ENCODE measurements around the gene CKAP5.
"Not testable (repeated sequence)": the region's sequence is repeated elsewhere in the genome, so short reads cannot be mapped to it uniquely, and the experiment has no call there.

The CKAP5 gene

DNA sequence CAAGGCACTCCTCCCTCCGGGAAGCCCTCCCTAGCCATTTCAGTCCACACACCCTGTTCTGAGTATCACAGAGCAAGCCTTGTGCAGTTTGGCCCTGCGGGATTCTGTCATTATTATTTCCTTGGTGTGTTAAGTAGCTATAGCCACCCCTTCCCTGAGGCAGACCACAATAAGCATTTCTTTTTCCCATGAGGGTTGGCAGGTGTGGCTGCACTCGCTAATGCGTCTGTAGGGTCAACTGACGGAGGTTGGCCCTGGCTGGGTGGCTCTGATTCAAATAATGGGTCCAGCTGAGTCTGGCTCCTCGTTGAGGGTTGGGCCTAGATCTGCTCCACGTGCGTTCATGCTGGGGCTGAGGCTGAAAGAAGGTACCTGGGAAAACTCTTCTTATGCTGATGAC, 122.0 kb downstream of the CKAP5 start:
- no peak for DNase-seq

DNA sequence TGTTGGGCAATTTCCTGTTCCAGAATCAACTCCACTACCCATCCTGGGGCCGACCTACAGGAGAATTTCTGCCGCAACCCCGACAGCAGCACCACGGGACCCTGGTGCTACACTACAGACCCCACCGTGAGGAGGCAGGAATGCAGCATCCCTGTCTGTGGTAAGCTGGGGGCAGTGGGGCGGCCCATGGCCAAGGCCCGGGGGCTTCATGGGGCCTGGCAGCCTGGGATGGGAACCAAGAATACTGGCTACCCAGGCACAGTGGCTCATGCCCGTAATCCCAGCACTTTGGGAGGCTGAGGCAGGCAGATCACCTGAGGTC, 122.8 kb downstream of the CKAP5 start:
- DNase-seq, result no peak

GRCh38 chr11:46722566-46723358, 123.3 kb downstream of the CKAP5 start:
- no peak for DNase-seq

DNA sequence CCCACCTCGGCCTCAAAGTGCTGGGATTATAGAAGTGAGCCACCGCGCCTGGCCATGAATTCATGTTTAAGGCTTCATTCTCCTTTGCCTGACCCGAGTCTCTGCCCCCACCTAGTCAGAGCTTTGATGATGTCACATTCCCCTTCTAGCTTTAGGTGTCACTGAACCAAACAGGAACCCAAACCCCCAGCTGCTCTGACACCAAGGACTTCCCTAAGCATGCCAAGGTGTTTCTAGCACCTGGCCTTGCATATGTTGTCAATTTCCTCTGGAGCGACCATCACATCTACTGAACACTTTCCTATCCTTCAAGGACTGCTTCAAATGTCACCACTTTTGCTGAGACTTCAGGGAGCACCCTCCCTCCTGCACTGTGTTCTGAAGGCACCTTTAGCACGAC, 124.8 kb downstream of the CKAP5 start:
- DNase-seq, result no peak

- DNase-seq, result no peak
These were observed 126.4 kb downstream of the CKAP5 start for GRCh38 chr11:46719543-46720218.

- DNase-seq, result no peak
These were observed 127.0 kb downstream of the CKAP5 start, which contains the start of gene F2 for GRCh38 chr11:46719048-46719542. Gene F2, plus strand, starts transcription at chr11:46719213. Its CDS starts 23 bp downstream, at chr11:46719236.

DNA sequence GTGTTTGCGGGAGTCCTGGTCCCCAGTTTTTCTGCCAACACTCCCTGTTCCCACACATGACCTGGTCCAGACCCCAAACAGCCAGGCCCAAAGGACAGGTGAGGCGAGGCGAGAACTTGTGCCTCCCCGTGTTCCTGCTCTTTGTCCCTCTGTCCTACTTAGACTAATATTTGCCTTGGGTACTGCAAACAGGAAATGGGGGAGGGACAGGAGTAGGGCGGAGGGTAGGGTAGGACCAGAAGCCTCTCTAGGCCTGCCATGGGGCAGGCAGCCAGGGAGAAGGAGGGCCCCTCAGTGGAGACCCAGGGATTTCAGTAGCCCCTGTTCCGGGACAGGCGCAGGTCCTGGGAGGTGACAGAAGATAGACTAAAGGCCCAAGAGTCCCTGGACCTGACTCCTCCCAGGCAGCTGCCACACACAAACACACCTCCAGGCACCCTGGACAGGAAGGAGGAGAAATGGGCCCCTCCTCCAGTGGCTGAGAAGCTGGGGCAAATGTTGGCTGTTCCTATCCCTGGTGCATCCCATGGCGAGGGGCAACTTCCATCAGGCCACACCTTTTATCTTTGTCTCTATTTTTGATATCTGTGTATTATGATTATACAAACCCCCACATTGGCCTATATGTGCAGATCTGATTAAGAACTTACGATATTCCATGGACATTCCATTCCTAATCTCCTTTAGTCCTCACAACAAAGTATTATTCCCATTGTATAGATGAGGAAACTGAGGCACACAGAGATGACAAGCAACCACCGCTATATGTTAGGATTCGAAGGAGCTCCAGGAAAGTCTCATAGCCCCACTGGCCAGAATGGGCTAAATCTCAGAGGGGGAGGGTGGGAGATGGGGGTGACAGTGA, 127.7 kb downstream of the CKAP5 start:
- DNase-seq, result no peak

DNA sequence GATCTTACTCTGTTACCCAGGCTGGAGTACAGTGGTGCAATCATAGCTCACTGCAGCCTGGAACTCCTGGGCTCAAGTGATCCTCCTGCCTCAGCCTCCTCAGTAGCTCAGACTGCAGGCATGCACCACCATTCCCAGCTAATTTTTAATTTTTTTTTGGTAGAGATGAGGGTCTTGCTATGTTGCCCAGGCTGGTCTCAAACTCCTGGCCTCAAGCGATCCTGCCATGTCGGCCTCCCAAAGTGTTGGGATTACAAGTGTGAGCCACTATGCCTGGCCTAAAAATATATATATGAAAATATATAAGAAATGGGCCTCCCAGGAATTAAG, 128.3 kb downstream of the CKAP5 start:
- DNase-seq, result not testable (repeated sequence)

DNA sequence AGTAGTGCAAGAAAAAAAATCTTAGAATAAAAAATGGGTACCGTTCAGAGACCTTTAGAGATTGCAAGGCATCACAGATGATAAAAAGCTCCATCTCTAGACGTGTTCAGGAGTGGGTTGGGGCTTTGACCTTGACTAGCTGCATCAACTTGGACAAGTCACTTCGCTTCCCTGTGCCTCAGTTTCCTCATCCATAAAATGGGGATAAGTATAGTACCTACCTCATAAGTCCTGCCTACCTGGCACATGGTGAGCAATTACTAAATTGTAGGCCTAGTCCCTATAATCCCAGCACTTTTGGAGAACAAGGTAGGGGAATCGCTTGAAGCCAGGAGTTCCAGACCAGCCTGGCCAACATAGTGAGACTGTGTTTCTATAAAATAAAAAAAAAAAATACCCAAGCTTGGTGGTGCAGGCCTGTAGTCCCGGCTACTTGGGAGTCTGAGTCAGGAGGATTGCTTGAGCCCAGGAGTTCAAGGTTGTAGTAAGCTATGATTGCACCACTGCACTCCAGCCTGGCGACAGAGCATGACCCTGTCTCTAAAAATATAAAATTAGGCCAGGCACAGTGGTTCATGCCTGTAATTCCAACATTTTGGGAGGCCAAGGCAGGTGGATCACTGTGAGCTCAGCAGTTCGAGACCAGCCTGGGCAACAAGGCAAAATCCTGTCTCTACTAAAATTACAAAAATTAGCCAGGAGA, 133.1 kb downstream of the CKAP5 start:
- DNase-seq, result no peak

GRCh38 chr11:46711303-46711702, 134.8 kb downstream of the CKAP5 start:
- DNase-seq, result no peak

- no peak for DNase-seq
These were observed 135.2 kb downstream of the CKAP5 start for GRCh38 chr11:46710821-46711269.

- not testable (repeated sequence) for DNase-seq
These were observed 136.7 kb downstream of the CKAP5 start for GRCh38 chr11:46709351-46709750.

GRCh38 chr11:46706886-46707285, 139.2 kb downstream of the CKAP5 start:
- no peak for DNase-seq

GRCh38 chr11:46705070-46705688, 140.9 kb downstream of the CKAP5 start:
- no peak for DNase-seq

DNA sequence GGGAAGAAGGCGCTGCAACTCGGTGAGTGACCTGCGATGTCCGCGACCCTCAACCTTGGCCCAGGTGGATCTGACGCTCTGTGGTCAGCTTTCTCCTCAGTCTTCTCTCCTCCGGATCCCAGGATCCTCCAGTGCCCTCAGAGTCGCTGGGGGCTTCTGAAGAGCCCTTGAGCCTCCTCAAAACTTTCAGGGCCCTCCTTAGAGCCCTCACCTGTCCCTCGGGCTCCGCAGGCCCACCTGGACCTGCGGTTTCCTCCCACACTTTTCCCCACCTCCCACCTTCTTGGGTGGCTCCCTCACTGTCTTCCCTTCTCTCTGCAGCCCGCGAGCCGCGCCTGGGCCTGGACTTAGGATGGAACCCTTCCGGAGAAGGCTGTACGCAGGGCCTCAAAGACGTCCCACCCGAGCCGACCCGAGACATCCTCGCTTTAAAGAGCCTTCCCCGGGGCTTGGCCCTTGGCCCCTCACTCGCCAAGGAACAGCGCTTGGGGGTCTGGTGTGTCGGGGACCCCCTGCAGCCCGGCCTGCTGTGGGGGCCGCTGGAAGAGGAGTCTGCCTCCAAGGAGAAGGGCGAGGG, 144.9 kb downstream of the CKAP5 start:
- DNase-seq, result no peak

- DNase-seq, result peak; percentile 100
These were observed 145.6 kb downstream of the CKAP5 start, which contains the start of the genes ARHGAP1 and ZNF408 for GRCh38 chr11:46700241-46701077. Gene ARHGAP1, minus strand, starts transcription at chr11:46700619. Its CDS starts 4,512 bp downstream, at chr11:46696107. Gene ZNF408, plus strand, starts transcription at chr11:46701031. Its CDS starts 17 bp downstream, at chr11:46701048.

DNA sequence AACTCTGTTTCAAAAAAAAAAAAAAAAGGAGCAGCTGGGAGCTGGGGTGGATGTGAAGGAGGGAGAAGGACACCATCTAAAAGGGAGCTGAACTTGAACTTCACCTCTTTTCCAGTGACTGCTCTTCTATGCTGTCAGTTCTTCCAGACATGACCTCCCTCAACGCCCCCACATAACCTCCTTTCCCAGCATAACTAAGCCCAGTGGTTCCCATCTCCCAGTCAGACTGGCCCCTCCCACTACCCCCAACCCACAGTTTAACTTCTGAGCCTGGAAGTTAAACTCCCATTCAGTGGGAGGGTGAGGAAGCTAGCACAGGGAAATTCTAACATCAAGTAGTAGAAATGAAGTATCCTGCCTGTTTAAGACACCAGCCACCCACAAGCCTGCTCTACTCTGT, 147.5 kb downstream of the CKAP5 start:
- no peak for DNase-seq

- no peak for DNase-seq
These were observed 148.4 kb downstream of the CKAP5 start for GRCh38 chr11:46697723-46698122.

DNA sequence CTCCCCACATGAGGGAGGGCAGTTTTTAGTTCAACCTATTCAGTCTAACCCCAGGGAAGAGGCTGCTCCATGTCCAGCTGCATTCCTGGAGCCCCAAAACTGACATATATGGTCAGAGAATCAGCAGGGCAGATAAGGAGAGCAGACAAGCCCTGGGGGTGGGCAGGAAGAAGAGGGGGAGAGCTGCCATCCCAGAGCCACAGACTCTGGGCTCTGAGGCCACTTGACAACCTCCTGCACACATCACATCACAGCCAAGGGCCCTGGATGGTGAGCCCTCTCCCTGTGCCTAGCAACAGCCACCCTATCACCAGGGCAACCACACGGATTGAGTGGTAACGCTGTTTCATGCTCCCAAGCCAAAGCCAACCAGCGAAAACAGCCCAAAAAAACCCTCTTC, 148.8 kb downstream of the CKAP5 start:
- no peak for DNase-seq

DNA sequence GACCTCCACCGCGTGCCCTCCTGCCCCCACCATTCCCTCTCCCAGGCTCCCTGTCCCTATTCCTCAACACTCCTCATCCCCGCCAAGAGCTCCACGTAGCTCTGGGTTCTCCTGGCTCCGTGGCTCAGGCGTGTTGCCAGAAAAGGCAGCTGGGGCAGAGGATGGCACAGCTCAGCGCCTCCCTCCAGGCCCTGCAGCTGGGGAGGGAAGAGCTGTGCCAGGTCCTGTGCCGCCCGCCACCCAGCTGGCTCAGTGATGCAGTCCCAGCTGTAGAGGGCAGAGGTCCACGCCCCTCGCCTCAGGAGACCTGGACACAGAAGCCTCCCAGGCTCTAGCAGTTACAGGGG, 149.9 kb downstream of the CKAP5 start:
- no peak for DNase-seq
